GM18870 (cell line): ENCODE measurements around the gene POFUT2.

Source experiments
- ATAC-seq: cut with Tn5 transposase; IDR thresholded peaks from one replicate; pipeline ENCODE4 v1.9.1; 2021; ENCODE audit warnings: moderate library complexity; ENCODE audit not compliant: unreplicated experiment

The POFUT2 gene

GRCh38 chr21:45299864-45300785, 12.4 kb upstream of the POFUT2 start:
- no peak for ATAC-seq

GRCh38 chr21:45299026-45299863, 11.6 kb upstream of the POFUT2 start:
- no peak for ATAC-seq

GRCh38 chr21:45297869-45298268, 10.2 kb upstream of the POFUT2 start:
- no peak for ATAC-seq

- ATAC-seq = no peak
These were observed 9.6 kb upstream of the POFUT2 start for GRCh38 chr21:45297329-45297728.

- ATAC-seq = no peak
These were observed 8.9 kb upstream of the POFUT2 start for GRCh38 chr21:45296638-45297037.

- ATAC-seq = no peak
These were observed 8.1 kb upstream of the POFUT2 start for GRCh38 chr21:45295576-45296365.

GRCh38 chr21:45294509-45295291, 7.0 kb upstream of the POFUT2 start:
- no peak for ATAC-seq

- no peak for ATAC-seq
These were observed 6.2 kb upstream of the POFUT2 start for GRCh38 chr21:45293726-45294401.

- ATAC-seq = no peak
These were observed 5.6 kb upstream of the POFUT2 start for GRCh38 chr21:45293220-45293725.

- no peak for ATAC-seq
These were observed 4.9 kb upstream of the POFUT2 start for GRCh38 chr21:45292399-45293219.

GRCh38 chr21:45291613-45292398, 4.1 kb upstream of the POFUT2 start:
- ATAC-seq = no peak

- no peak for ATAC-seq
These were observed 3.4 kb upstream of the POFUT2 start for GRCh38 chr21:45290948-45291612.

GRCh38 chr21:45289655-45290515, 2.2 kb upstream of the POFUT2 start:
- no peak for ATAC-seq

- no peak for ATAC-seq
These were observed 1.4 kb upstream of the POFUT2 start for GRCh38 chr21:45289134-45289533.

- no peak for ATAC-seq
These were observed 746 bp upstream of the POFUT2 start for GRCh38 chr21:45288441-45288841.

- no peak for ATAC-seq
These were observed 841 bp downstream of the POFUT2 start for GRCh38 chr21:45286671-45287437.
